Left lobe of liver (tissue), 2 donors: ENCODE measurements around the gene OPALIN. TPM values are rescaled to one million over a fixed set of nuclear protein-coding genes. Genes with fewer than 3 reads are reported as not detected.

Experiments
- ATAC-seq: fragments of 200-7000 bp; cut with Tn5 transposase; one replicate; pipeline ENCODE4 v1.9.1; 2020; ENCODE audit warnings: mild to moderate bottlenecking, moderate library complexity
- DNase-seq: peaks from one replicate; pipeline ENCODE4 v3.0.0-alpha.2; 2020; ENCODE audit warnings: low spot score
- total RNA-seq: library from RNA; stranded (reverse); gene quantifications from one replicate; pipeline ENCODE4 v1.2.1, GENCODE V29; 2021
- donor health status: DM: no; HTN: no; CAD: no; lungs with moderate emphysema.
- donor health status: DM: no; HTN: yes; CAD: no.

The OPALIN gene
- total RNA-seq, 1 donor from 2014 or later = not detected

- DNase-seq (no peak), ATAC-seq (no peak)
Observed at GRCh38 chr10:96374639-96374984, 15.8 kb upstream of the OPALIN start.

GRCh38 chr10:96374004-96374403, 15.2 kb upstream of the OPALIN start:
- DNase-seq = no peak
- no peak for ATAC-seq

DNA sequence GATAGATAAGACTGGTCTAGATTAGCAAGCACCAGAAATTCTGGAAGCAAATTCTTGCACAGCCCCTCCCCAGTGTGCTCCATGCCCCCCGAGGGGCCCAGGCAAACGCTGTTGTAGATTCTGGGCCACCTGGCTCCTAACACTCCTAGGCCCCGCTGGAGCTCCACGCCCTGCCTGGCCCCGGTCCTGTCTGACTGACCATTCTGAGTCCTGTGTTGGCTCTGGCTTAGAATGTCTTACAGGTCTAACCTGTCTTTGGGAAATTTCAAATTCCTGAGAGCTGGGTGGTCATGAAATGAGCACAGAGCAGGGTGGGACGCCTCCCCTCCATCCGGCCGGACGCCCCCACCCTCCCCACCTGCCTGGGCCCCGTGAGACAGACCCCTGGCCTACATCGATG, 12.6 kb upstream of the OPALIN start:
- ATAC-seq = no peak
- peak; percentile 33 for DNase-seq

- peak; percentile 53 for ATAC-seq
- DNase-seq = peak; percentile 55
Observed at GRCh38 chr10:96370584-96371157, 11.9 kb upstream of the OPALIN start.

GRCh38 chr10:96369890-96370583, 11.2 kb upstream of the OPALIN start:
- no peak for ATAC-seq
- peak; percentile 42 for DNase-seq

- no peak for ATAC-seq
- peak; percentile 29 for DNase-seq
Observed at GRCh38 chr10:96368971-96369370, 10.2 kb upstream of the OPALIN start.

DNA sequence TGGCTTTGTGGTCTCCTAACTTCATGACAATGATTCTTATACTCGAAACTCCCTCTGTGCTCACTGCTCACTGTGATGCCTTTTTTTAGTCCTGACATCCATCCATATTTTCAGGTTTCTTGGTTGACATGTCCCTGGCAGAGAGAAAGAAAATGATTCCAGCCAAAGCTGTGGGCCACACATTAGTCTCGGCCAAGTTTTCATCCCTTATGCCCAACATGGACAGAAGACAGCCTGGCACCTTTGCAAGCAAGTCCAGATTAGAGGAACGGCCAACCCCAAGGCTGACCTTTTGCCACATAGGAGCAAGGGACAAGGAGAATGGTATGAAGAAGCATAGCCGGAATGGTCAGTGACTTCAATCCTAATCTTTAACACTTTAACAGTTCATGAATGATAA, 8.7 kb upstream of the OPALIN start:
- ATAC-seq = no peak
- peak; percentile 21 for DNase-seq

GRCh38 chr10:96366508-96366907, 7.7 kb upstream of the OPALIN start:
- no peak for ATAC-seq
- no peak for DNase-seq

DNA sequence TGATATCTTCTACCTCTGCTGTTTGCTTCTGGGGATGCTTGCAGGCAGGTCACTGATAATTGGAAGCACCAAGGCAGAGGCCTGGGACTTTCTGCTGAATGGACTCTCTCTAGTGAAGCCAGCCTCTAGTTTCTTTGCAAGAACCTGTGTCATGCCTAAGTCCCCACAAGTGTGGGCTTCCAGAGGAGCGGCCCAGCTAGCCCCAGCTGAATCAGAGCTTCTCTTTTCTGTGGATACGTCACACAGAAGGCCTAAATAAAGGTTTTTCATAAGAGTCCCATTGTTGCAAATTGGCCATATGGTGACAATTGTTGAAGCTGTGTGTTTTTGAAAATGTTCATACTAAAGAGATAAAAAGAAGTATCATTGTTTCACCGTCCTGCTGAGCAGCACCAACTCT, 6.8 kb upstream of the OPALIN start:
- no peak for ATAC-seq
- DNase-seq = no peak

- DNase-seq (peak; percentile 14), ATAC-seq (no peak)
Observed at GRCh38 chr10:96360766-96361165, 2.0 kb upstream of the OPALIN start.

GRCh38 chr10:96360331-96360730, 1.5 kb upstream of the OPALIN start:
- ATAC-seq (no peak), DNase-seq (peak; percentile 18)

DNA sequence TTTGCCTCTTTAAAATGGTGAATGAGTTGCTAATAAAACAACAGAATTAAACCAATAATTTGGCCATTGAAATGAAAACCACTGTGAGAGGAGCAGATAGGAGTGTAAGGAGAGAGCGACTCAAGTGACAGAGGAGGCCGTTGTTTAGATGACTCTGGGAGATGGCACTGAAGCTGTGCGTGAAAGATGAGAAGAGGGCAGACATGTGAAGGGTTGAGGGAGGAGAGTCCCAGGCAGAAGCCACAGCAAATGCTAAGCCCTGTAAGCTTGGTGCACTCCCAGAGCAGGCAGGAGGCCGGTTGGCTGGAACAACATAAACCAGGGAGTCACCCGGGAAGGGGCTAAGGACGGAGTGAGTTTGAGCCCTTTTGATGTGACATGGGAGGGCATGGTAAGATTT, 814 bp upstream of the OPALIN start:
- DNase-seq (peak; percentile 18), ATAC-seq (no peak)

GRCh38 chr10:96357038-96357620, 1.7 kb downstream of the OPALIN start:
- DNase-seq = no peak
- ATAC-seq = no peak

GRCh38 chr10:96352582-96352981, 6.2 kb downstream of the OPALIN start:
- ATAC-seq (peak; percentile 29), DNase-seq (no peak)

DNA sequence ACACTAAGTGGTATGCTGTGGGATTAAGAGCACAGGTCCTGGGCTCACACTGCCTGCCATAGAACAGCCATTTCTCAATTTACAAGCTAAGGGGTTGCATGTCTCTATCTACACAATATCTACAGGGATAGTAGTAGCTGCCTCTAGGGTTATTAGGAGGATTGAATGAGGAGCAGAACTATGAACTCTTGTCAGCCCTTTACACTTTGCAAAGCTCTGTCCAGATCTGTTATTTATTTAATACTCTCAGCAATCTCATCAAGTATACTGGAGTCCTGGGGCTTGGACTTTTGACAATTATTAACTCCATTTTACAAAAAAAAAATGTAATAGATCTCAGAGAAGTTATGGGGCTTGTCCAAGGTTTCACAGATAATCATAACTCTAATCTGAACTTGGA, 6.8 kb downstream of the OPALIN start:
- ATAC-seq (peak; percentile 90), DNase-seq (no peak)

- no peak for DNase-seq
- no peak for ATAC-seq
Observed at GRCh38 chr10:96346295-96346694, 12.5 kb downstream of the OPALIN start.

- ATAC-seq (no peak), DNase-seq (no peak)
Observed at GRCh38 chr10:96345222-96345621, 13.6 kb downstream of the OPALIN start.

DNA sequence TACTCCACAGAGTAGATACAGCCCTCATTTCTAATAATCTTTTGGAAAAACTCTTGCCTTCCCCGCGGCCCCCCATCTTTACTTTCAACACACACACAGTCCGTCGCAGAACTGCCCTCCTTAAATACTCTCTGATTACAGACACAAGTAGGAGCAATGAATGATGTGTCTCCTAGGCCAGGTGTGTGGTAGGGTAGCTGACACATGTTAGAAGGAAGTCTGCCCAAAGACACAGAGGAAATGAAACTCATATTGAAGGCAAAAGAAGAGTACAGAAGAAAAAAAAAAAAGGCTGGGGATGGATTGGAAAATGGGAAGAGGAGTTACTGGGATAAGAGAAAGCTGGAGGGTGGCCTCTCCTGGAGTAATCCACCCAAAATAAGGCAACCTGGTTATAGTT, 14.6 kb downstream of the OPALIN start:
- DNase-seq (no peak), ATAC-seq (no peak)

DNA sequence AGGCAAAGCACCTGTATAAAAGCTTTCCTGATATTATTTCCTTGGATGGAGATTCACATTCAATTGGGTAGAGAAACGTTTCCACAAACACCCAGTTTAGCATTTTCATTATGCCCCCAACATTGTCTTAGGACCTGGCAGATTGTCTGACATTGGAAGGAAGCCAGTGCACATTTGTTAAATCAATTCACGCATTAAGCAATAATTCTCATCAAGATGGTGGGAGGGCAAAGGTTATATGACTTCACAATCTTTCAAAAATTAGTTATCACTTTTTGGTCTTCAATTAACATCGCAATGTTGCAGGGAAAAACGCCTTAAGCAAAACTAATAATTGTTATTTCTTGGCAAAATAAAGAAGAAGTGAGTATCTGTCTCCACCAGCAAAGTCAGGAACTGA, 16.4 kb downstream of the OPALIN start:
- ATAC-seq = peak; percentile 51
- DNase-seq = no peak

DNA sequence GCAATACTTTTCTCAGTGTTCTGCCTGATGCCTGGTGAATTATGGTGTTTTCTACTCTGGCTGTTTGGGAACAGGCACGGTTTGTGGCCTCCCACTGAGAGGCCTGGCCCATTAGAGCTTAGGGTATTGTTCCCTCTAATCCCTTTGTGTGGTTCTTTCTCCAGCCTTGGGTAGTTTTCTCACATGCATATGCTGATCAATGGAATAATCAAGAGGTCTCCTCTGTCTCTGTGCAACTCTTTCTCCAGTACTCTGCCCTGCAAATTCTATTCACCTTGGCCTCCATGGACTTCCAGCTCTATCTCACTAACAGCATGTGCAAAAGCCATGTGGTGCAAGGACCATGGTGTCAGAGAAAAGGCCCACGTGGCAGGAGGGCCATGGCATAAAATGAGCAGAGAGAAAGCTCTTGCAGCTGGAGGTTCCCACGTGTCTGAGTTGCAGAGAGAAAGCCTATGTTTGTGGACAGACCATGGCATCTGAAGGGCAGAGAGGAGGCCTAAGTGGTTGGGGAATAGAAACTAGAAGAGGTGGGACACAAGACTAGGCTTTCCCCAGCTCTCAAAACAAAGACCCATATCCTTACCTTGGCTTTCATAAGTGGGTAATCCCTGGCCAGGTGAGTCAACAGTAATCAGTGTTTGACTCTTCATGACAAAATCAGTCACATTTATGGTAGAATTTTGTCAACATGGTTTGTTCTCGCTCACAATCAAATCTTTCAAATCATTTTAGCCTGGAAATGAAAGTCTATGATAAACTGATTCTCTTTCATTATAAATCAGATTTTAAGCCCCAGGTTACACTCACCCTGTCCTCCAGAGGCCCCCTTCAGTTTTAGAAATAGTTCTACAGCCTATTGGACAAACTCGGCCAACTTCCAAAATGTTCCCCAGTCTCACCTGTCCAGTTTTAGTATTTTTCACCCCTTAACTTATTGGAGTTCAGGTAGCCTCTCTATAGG, 17.3 kb downstream of the OPALIN start:
- DNase-seq (no peak), ATAC-seq (no peak)
